HG03565 (cell line): ENCODE measurements around the gene PLPP1.
"Not testable (repeated sequence)": the region's sequence is repeated elsewhere in the genome, so short reads cannot be mapped to it uniquely, and the experiment has no call there.

Source experiments
- ATAC-seq: cut with Tn5 transposase; IDR thresholded peaks from one replicate; pipeline ENCODE4 v1.9.1; 2021; ENCODE audit warnings: mild to moderate bottlenecking, moderate library complexity; ENCODE audit not compliant: unreplicated experiment

The PLPP1 gene

DNA sequence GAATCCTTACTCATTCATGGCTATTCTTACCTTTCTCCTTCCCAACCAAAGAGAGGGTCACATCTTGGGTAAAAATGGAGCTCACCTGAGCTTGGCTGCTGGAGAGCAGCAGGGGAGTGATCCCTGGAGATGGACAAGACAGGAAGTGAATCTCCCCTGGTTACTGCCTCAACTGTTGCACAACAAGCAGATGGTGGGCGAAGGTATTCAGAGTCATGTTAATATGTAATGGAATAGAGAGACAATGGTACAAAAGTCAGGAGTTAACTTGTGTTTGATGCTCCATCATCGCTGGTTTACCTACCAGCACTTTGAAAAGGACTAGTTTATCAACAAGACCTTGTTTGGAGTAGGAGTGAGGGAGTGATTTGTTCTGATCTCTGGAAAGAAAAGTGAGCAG lies 13.0 kb upstream of the PLPP1 start:
- no peak for ATAC-seq

DNA sequence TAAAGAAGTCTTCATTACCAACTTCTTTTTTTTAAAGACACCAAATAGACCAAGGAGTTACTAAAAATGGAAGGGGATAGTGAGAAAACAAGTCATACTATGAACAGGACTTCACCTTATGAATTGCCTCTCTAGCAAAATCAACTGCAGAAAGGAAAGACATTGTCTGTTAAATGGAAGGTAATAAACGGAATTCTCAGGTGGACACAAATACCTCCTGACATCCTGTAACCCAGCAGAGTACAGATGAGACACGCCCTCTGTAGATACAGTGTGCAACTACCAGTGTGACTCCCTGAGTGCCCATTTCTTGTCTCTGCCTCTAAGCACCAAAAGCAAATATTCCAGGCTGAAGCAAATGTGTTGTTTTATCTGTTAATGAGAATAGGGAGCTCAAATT lies 12.2 kb upstream of the PLPP1 start:
- ATAC-seq = no peak

DNA sequence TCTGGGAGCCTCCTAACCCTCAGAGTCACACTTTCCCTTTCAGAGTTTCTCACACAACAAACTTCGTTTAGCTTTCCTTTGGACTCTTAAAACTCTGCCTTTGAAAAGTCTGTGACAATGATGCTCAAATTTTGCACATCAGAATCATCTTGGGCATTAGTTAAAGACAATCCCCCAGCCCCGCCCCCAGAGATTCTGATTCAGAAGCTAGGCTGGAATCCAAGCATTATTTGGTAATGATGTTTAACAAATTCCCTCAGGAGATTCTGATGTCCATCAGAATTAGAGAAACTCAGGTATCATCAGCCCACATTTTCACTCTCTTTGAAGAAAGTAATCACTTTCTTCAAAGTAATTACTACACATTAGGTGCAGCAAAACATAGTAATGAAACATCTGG lies 9.6 kb upstream of the PLPP1 start:
- ATAC-seq = no peak

DNA sequence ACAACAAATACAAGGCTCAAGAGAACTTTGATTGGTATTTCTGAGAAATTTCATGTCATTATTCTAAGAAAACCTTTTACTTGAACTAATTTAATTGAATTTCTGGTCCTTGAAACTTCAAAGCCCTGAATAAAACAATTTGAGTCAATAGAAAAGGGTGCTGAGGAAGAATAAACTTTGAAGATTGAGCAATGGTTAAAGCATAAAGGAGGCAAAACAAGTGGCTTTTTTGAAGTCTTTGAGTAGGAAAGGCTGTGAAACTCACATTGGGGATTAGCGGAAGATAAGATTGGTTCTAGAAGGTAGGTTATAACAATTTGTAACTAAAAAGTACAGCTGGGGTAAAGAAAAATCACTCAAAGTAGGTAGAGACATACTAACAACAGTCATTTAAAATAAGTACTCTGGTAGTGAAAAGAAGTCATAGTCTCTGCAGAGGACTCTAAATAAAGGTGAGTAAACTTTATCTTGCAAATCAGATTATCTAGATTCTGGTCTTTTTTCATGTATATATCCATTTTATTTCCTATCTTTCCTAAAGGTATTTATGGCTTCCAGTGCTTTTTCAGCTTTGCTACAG lies 6.4 kb upstream of the PLPP1 start:
- no peak for ATAC-seq

DNA sequence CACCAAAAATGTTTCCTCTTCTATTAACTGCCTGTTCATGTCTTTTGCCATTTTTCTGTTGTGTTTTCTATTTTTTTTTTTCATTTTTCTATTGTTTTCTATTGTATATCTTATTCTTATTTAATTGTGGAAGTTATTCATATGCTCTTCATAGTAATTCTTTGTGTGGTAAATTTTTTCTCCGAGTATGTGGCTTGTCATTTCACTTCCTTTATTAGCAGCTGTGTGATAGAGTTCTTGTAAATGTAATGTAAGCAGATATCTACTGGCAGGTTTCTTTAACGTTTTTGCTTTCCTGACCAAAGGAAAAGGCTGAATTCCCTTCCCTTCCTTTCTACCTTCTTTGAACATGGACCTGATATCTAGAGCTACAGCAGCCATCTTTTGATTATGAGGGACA lies 5.8 kb upstream of the PLPP1 start:
- no peak for ATAC-seq

DNA sequence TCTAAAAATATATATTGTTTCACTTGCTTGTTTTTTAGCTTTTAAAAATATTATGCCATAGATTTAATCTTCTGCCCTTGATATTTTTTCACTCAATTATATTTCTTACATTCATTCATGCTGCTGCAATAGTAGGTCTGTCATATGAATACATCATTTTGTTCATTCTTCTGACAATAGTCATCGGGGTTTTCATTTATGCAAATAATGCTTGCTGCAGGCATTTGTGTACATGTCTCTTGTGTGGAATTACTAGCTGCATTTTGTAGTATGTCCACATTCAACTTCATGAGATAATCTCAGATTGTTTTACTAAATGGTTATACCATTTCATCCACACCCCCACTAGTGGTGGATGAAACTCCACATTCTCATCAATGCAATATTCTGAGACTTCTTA lies 5.3 kb upstream of the PLPP1 start:
- ATAC-seq = no peak

DNA sequence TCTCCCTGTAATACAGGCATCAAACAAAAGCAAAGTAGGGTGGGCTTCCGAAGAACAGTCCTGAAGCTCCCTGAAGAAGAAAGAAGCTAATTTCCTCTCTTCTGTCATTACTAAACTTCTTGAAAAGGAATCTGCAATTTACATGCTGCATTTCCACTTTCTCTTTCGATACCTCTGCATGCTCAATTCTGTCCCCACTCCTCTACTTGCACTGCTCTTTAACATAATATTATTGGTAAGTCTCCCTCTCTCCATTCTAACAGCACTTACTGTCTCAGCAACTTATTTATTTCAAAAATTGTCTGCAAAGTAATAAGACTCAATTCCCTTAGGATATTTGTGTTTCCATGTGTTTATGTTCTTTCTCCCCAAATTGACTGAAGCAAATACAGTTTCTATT lies 3.9 kb upstream of the PLPP1 start:
- ATAC-seq = peak; percentile 24

DNA sequence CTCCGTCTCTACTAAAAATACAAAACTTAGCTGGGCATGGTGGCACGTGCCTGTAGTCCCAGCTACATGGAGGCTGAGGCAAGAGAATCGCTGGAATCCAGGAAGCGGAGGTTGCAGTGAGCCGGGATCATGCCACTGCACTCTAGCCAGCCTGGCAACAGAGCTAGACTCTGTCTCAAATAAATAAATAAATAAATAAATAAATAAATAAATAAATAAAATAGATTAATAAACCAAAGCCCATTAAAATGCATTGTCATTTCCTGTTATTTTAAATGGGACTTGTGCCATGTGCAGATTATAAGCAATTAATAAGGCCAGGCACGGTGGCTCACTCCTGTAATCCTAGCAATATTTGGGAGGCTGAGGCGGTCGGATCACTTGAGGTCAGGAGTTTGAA lies 2.6 kb upstream of the PLPP1 start:
- not testable (repeated sequence) for ATAC-seq

DNA sequence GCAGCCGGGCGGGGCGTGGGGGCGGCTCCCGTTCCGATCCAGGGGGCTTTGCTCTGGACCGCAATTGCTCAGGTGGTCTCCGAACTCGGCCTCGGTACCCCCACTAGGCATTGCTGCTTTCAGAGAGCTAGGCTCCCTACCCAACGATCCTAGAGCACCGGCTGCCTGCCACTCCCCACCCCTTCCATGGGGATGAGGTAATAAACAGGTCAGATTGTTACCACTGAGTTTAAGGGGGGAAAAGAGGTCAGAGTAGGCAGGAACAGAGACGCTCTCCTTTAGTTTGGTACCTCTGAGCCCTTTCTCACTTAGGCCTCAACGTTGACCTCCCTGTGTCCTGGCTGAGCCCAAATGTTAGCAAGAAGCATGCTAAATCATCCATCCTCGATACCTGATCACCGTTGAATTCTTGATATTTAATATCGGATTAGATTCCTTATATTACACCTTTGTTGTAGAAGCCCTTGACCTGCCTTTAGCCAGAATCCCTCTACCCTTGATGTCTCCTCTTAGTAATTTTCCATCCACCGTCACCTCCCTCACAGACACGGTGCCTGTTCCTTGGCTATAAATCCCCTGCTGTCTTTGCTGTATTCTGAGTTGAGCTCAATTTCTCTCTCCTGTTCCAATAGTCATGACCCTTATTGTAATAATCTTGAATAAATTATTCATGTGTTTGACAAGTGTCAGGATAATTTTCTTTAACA lies 588 bp upstream of the PLPP1 start:
- no peak for ATAC-seq

DNA sequence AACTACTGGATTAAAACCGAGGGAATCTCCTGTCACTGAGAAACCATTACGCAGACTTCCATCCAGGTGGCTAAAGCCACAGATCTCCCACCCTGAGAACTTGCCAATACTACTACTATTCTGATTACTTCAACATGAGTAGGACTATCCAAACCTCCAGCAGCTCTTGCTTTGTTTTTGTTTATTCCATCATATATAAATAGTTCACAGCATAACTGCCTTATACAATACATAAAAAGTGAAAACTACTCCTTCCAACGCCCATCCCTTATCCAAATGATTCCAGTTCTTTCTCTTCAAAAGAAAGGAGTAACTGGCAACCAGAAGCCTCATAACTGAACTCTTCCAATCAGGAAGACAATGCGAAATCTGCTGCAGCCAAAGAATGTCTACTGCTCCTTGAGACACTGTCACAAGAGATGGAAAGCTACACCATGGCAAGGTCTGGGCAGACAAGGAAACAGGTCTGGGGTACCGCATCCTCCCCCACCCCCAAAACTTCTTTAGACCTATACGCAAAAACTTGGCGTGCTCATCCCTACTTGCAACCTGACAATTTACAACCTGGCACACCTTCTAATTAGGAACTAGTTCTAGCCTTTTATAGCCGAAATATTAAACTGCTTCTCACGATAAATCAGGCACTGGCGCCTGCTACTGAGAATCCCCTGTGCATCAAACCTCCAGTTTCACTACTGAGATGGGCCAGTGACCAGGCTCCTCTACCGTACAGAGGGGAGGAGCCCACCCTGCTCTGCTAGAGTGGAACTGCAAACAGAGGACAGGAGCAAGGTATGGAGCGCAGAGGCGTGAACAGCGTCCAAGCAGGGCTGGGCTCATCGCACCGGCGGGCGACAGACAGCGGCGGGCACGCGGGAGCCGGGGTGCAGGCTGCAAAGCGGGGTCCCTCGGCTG lies 986 bp downstream of the PLPP1 start:
- peak; percentile 41 for ATAC-seq

DNA sequence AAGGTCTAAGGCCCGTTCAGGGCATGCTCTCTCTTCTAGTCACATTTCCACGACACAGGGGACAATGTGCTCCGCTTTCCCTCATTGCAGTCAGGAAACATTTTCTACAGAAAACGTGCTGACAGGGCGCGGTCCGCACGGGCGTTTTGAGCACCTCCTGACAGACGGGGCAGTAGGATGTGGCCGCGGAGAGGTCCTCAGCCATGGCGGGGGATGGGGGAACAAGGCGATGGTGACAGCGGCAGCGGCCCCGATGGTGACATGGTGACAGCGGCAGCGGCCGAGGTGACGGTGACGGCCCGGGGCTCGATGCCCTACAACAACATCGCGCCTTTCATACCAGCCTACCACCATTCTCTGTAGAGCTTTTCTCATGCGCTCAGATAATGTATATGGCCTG lies 4.1 kb downstream of the PLPP1 start:
- ATAC-seq = no peak

DNA sequence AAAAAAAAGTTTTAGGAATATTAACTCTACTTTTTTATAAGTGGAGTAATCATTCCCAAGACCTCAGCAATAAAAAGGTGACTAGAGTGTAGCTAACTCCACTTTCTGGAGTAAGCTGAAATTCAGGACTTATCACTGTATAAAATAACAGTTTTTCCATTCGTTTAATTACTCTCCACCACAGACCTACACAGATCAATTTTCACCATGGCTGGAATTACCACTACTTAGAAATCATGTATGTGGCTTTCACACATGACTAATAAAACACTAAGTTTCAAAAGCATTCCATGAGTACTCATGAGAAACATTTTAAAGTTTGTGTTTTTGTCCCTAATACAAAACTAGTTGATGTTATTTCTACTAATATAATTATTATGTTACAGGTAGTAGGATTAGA lies 9.9 kb downstream of the PLPP1 start:
- ATAC-seq = no peak

DNA sequence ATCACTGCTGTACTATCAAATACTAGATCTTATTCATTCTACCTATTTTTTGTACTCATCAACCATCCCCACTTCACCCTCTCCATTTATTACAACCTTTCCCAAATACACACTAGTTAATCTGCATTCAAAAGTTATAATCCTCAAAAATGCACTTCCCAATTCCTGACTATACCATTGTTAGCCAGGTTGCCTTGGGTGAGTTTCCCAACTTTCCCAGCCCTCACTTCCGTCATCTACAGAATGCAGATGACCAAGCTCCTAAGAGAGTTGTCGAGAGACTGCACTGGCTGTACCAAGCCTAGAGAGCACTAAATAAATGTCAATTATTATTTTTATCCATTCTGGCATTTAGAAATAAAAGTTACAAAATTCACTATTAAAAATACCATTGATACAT lies 11.5 kb downstream of the PLPP1 start:
- ATAC-seq = no peak

DNA sequence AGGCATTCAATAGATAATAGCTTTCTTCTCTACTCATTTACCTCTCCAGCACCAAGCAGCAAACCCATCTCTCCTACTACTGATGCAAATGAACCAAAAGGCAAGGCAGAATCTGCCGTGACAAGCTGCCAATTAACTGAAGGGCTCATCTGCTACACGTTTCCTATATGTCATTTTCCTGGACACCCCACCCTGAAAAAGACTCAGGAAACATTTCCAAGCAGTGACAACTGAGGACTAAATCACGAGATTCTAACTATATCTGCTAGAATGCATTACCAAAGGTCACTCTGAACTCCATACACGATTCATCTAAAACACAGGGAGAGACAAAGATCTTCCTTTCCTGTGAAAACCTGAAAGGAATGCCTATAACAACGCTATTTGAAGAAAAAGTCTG lies 12.9 kb downstream of the PLPP1 start:
- no peak for ATAC-seq

DNA sequence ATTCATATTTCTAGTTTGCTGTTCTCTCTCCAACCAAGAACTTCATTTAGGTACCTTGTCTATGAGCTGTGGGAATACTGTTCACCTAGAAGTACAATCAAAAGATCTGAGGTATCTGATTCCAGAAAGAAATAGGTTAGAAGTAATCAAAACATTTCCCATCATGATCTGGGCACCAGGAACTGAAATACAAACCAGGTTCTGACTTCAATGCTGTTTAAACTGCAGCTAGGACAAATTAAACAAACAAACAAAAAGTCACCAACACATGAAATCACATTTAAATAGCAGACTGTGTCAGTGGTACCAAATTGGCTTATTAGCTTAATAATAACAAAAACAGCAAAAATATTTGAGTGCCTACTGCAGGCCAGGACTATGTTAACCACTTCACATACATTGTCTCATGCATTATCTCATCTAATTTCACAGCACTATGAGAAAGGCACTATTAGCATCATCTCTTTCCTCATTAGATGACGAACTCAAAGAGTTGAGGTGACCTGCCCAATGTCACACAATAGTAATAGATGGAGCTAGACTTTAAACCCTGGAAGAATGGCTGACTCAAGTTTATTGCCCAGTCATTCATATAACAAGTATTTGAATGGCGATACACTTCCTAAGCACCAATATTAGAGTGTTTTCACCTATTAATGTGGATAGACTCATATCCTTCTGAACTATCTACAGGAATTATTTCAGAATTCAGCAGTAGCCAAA lies 14.5 kb downstream of the PLPP1 start:
- no peak for ATAC-seq

DNA sequence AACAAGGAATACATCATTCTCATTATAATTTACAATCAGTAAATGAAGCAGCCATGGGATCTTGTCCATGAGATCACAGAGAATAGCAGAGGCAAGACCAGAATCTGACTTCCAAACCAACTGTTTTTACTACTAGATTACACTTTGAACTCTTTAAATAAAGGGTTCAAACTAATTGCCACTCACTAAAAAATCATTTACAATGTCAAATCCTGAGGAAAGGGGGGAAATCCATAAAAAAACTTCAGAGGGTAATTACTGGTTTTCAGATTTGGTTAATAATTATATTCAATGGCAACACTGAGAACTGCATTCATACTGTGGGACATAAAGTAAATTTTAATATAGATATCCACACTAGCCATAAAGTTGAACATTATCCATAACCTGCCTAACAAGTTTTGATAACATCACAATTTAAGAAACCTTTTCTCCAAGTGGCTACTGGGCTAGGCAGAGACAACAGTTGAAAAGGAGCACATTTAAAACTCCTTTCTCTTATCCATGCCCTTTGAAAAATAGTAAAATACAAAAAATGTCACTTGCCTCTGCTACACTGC lies 15.9 kb downstream of the PLPP1 start:
- ATAC-seq = no peak

DNA sequence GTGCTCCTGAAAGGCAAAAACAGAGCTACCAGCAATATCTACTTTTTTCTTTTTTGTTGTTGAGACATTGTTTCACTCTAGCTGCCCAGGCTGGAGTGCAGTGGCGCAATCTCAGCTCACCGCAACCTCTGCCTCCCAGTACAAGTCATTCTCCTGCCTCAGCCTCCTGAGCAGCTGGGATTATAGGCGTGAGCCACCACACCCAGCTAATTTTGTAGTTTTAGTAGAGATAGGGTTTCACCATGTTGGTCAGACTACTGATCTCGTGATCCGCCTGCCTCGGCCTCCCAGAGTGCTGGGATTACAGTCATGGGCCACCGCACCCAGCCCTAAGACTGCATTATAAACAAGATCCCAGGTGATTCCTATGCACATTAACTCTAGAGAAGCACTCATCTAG lies 17.0 kb downstream of the PLPP1 start:
- no peak for ATAC-seq

DNA sequence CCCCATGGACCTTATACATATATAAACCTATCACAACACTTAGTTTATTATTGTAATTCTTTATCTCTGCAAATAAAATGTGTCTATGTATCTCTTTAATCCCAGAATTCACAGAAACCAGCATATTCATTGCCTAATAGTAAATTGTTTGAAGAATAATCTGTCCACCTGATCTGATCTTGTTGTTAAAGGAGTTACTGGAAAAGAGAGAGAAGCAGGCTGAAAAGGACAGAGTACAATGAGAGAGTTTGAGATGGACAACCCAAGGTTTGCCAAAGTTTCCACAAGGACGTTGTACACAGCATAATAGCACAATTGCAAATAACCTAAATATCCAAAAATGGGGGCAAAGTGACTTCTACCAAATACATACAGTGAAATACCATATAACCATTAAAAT lies 23.8 kb downstream of the PLPP1 start:
- no peak for ATAC-seq

DNA sequence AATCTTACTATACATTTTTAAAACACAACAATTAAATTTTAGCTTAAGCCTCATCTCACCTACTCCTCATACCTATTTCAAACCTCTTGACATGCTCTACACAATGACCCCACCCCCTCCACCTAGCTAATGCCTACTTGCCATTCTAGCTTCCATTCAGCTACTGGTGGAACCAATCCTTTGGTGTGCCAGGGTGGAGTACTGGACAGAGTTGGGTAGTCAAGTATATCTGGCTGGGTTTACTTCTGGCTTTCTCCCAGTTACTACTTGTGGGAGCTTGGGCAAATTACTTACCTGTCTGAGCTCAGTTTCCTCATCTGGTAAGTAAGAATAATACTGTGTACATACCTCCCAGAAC lies 24.3 kb downstream of the PLPP1 start:
- no peak for ATAC-seq

DNA sequence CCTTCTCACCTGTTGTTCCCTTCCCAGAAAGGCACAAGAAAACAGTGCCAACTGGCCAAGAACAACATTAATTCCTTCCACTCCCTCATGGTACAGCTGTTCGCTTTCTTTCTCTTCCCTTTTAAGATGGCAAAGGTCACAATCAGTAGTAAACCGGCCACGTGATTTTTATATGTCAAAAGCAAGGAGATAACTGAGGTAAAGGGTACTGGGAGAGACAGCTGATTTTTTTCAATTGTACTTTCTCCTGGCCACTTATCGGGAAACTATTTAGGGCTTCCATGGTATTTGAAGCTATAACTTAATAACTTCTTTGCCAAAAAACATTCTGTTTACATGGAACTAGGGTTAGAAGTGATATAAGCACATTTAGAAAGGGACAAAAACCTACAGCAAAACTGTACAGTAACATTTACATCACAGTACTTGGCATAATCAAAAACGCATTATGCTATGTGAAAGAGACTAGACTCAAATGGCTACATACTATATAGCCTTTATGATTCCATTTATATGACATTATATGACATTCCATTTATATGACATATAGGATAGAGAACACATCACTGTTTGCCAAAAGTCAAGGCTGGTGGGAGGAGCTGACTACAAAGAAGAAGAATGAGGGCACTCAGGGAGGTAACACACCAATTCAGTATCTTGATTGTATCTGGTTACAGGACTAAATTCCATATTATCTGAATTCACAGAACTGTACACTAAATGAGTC lies 24.8 kb downstream of the PLPP1 start:
- ATAC-seq = no peak

DNA sequence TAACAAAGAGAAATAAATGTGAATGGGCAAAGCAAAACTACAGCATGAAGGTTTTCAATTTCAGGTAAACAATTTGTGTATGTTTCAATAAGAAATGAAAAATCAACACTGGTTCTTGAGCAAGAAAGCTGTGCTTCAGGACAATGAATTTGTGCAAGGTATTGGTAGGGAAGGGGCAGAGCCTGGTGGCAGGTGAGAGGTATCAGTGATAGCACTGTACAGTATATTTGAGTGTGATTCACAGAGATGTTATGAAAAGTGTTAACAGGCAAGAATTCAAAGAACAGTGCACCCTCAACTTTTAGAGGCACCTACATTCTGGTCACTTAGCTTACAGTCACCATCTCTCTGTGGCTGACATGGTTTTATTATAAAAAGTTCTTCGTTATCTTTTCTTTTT lies 25.7 kb downstream of the PLPP1 start:
- ATAC-seq = no peak
